HG02678 (cell line): ENCODE measurements around the gene ESRRA.

Source experiments
- ATAC-seq: cut with Tn5 transposase; IDR thresholded peaks from one replicate; pipeline ENCODE4 v1.9.1; 2021; ENCODE audit warnings: mild to moderate bottlenecking, moderate library complexity; ENCODE audit not compliant: unreplicated experiment

The ESRRA gene

GRCh38 chr11:64327375-64327774 lies 22.1 kb downstream of the ESRRA start:
- no peak for ATAC-seq

- no peak for ATAC-seq
Observed at GRCh38 chr11:64327993-64328392, 22.7 kb downstream of the ESRRA start.

- no peak for ATAC-seq
Observed at GRCh38 chr11:64330888-64331287, 25.6 kb downstream of the ESRRA start.

GRCh38 chr11:64331569-64332371 lies 26.4 kb downstream of the ESRRA start:
- peak; percentile 52 for ATAC-seq

GRCh38 chr11:64333556-64333955 lies 28.2 kb downstream of the ESRRA start:
- no peak for ATAC-seq

GRCh38 chr11:64334764-64335735 lies 29.7 kb downstream of the ESRRA start:
- ATAC-seq, result peak; percentile 75

- no peak for ATAC-seq
Observed at GRCh38 chr11:64337538-64338249, 32.4 kb downstream of the ESRRA start.

GRCh38 chr11:64338716-64339115 lies 33.4 kb downstream of the ESRRA start:
- ATAC-seq, result no peak

GRCh38 chr11:64339286-64339685 lies 34.0 kb downstream of the ESRRA start:
- no peak for ATAC-seq

GRCh38 chr11:64339754-64340408 lies 34.6 kb downstream of the ESRRA start, which contains the start of gene CCDC88B:
CCDC88B (plus strand) TSS chr11:64340204; CDS start chr11:64340267, 63 bp downstream.
- peak; percentile 70 for ATAC-seq

- peak; percentile 45 for ATAC-seq
Observed at GRCh38 chr11:64340671-64341335, 35.5 kb downstream of the ESRRA start.

GRCh38 chr11:64341429-64341828 lies 36.1 kb downstream of the ESRRA start:
- no peak for ATAC-seq

- no peak for ATAC-seq
Observed at GRCh38 chr11:64341851-64342791, 36.8 kb downstream of the ESRRA start.

- ATAC-seq, result no peak
Observed at GRCh38 chr11:64342869-64343745, 37.8 kb downstream of the ESRRA start.

- no peak for ATAC-seq
Observed at GRCh38 chr11:64343767-64344559, 38.6 kb downstream of the ESRRA start.

- no peak for ATAC-seq
Observed at GRCh38 chr11:64344787-64345186, 39.5 kb downstream of the ESRRA start.
